ENCODE data around the gene LMAN2.
"Not testable (repeated sequence)": the region's sequence is repeated elsewhere in the genome, so short reads cannot be mapped to it uniquely, and the experiment has no call there.

LMAN2 gene

DNA sequence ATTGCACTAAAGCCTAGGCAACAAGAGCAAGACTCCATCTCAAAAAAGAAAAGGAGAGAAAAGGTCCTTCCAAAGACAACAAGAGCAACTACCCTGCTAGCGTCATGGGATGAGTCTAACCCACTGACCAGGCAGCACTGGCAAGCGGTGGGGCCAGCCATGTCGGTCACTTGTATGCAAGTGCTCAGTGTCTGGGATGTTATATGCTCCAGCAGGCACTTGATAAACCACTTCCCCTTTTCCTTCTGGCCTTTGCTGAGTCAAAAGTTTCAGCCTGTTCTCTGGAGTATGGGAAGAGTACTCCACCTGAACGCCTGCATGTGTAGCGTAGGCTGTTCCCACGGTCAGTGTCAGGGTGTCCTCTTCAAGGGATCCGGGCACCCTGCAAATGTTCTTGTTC lies 30.6 kb downstream of the LMAN2 start:
- DNase-seq, result no peak

DNA sequence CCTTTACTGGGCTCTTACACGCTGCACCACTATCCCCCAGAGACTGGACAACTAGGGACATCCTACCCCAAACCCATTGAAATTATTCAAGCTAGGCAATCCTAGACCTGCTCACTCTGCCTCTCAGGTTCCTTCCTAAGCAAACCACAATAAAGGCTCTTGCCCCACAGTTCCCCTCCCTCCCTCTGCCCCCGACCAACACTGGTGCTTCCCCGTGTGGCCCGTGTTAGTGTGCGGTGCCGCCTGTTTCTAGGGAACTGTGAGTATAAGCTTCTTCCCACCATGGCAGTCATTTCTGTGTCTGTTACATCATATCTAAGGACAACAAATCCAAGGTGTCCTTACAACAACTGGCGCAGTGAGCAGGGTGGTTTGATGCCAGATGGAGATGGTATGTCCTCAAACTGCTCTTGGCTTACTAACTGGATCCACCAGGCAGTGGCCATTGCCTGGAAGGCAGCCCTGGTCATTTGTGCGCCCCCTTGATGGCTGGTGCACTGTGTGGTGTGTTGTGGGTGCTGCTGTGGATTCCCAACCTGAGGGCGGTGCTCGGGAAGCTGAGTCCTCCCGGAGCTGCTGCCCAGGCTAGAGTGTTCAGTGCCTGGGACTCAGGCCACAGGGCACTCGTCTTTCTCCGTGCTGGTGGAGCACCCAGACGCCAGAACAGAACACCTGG lies 31.4 kb downstream of the LMAN2 start:
- no peak for DNase-seq

DNA sequence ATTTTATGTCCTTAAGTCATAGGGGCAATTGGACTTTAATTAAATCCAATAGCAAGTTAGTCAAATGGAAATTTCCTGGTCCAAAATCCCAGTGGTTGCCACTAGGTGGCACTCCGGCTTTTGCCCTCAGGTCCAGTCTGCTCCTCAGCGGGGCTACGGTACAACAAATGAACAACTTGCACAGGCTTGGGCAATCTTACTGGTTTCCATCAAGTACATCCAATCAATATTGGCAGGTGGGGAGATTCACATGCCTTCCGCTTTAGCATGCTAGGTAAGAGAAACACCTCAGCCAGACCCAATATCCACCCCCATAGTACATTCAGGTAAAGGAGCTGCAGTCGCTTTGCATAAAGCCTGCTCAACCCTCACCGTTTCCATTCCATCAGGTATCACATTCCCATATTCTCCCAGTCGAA lies 33.5 kb downstream of the LMAN2 start:
- DNase-seq, result peak; percentile 61

DNA sequence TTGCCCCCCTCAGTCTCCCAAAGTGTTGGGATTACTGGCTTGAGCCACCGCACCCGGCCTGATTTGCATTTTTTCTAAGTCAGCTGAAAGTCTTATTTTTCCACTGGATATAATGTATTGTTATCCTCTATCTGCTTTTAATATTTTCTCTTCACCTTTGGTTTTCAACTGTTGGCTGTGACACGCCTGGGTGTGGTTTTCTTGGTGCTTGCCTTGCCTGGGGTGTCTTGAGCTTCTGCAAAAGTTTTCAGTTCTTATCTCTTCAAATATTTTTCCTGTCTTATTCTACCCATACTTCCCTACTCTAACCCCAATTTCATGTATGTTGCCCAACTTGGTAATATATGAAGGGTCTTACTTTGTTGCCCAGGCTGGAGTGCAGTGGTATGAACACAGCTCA lies 35.5 kb downstream of the LMAN2 start:
- DNase-seq, result no peak

DNA sequence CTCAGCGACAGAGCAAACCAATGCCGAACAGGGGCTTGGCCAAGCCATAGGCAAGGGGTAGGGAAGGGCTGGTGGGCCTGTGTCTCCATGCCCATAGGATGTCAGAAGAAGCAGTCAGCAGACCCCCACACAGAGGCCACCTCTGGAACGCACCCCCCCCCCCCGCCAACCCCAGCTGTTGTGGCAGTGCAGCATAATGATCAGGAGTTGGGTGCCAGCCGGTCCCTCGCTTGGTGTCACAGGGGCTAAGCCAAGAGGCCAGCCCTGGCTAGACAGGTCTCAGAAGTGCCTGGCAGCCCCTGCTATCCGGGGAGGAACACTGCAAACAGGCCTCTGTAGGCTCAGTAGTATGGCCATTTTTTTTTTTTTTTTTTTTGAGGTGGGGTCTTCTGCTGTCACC lies 36.1 kb downstream of the LMAN2 start:
- DNase-seq, result no peak

DNA sequence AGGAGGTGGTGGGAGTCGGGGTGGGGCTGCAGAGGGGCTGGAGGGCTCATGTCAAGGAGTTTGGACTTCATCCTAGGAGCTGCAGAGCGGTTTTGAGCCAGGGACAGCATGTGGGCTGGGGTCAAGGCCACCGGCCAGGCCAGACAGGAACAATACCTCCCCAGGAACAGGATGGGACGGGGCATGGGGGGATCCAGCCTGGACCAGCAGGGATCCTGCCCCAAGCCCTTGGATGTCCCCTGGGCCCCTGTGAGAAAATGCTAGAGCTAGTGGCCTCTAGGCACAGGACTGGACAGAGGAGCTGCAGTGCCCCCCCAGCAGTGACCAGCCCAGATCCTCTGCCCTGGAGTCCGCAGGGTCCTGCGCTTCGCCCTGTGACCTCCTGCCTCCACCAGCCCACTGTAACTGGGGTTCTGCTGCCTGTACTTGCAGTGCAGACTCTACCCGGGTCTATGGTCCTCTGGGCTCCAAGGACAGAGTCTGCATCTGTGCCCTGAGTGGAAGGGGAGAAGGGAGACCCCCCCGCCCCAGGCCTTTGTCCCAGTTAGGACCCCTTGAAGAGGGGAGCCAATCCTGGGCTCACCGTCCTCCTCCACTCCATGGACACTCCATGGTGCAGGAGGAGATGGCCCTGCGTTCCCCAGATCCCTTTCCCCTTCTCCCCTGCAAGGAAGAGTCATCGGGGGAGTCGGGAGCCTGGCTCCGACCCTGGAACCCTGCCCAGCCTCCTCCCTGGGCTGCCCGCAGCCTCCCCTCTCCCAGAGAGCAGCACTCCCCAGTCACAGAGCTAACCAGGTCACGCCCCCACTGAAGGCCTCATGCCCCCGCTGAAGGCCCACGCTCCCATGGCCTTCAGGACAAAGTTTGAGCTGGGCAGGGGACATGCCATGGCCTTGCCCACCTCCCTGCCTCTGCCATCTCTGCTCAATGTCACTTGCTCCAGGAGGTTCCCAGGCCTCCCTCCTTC lies 36.8 kb downstream of the LMAN2 start:
- no peak for DNase-seq

DNA sequence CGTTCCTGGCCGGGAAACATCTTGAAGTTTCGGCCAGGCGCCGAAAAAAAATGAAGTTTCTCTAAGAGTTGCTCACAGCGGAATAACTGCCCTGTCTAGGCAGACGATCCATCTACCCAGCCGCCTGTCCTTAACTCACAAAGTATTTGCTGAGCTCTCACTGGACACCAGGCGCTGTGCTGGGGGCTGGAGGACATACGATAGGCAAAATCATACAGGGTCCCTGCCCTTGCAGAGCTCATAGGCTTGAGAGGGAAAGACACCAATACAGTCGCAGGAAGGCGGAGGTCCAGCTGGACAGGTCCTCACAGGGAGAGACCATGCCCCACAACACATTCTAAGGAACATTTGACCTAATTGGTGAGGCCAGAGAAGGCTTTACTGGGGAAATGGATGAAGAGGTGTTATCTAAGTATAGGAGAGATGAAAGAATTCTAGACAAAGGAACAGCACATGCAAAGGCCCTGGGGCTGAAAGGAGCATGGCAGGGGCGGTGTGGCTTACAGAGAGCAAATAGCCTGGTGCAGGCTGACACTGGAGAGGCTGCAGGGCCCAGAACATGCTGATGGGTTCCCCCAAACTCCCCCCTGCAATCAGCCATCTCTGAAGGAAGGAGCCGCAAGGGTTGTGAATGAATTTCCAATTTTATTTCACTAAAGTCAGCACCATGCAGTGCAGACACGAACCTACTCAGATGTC lies 37.8 kb downstream of the LMAN2 start:
- no peak for DNase-seq

DNA sequence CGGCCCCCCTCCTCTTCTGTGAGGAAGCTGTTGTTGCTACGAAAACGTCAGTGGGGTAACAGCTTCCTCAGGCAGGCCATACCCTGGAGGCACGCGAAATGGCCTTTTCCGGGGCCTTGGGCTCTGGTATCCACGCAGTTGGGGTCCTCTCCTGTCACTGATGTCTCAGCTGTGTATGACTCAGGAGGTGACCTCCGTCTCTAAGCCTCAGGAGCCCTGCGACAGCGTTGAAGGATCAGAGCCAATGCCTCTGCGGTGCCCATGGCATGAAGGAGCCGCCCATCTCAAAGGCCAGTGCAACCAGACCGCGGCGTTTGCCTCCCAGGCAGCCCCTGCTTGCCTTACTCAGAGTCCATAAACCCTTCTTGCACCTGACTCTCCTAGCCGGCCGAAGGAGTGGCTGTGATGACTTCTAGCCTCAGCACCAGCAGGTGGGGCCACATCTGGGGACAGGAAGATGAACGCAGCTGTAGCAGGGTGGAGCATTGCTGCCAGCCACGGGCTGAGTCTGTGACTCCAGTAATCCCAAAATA lies 38.8 kb downstream of the LMAN2 start:
- DNase-seq, result no peak

DNA sequence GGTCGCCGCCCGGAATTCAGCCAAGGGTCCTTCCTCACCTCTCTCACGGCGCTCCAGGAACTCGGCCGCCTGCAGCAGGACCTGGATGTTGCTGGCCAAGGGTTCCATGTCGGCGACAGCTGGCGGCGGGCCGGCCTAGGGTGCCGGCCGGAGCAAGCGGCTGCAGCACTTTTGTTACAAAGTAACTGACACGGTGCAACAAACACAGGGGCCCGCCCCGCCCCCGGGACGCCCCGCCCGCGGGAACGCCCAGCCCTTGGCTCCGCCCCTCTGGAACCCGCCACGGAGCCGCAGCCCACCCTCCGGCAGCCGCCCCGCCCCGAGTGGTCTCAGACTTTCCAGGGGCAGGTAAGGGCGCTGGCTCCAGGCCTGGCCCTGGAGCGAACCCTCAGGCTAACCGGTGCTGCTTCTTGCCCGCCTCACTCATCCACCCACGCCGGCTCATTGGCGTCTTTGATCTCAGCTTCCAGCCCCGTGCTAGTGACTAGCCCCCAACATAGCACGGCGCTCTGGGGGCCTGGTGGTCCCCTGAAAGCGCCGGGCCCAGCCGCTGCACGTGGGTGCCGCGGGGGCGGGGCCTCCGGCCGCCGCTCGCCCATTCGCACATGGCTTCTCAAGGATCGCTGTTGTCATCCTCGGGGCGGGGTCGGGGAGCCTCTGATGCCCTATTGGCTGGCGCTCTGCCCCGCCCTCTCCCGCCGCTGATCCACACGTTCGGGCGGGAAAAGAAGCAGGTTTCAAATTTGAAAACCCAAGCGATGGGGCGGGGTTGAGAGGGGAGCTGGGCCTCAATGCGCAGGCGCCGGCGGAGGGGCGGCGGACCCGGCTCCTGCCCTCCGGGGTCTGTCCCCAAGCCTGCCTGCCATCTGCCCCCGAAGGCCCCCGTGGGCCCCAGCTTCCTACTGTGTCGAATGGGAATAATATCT lies 39.5 kb downstream of the LMAN2 start, which contains the start of gene MXD3:
Gene MXD3, minus strand, starts transcription at position 176 of the 926 bp plus-strand sequence. Its CDS starts 68 bp downstream, at position 108.
- DNase-seq, result peak; percentile 96

DNA sequence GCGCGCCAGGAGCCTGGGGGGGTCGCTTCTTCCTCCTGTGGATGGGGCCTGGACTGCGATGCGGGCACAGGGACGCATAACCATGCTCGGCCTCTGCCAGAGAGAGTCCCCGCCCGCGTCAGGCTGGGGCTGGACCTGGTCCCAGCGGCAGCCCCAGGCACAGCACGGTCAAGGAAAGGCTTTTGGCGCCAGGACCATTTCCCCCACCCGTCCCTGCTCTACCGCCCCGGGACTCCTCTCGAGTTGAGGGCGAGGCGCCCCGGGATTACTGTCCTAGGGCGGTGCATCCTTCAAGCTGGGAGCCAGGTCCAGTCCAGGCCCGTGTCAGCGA lies 40.1 kb downstream of the LMAN2 start:
- DNase-seq, result no peak

DNA sequence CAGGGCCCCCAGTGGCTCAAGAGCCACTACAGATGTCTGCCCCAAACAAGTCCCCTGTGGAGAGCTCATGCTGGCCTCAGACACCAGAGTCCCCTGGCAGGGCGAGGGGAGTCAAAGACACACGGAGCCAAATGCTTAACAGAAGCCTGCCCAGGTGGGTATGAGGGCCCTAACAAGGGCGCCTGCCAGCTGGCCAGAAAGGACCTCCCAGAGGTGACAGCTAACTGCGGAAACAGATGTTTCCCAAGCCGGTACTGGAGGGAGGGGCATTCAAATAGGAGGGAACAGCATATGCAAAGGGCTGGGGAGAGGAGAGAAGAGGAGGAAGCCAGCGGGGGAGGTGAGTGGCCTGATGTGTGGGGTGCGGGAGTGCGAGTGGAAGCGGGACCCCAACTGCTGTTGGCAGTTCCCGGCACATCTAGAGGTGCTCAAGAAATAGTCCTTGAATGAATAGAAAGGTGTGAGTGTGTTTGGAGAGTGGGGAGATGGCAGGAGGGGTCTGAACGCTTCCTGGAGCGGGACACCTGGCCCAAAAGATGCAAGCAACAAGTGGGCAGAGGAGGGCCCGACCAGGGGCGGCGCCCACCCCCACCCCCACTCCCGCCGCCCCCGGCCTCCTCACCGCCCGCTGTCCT lies 40.6 kb downstream of the LMAN2 start:
- no peak for DNase-seq

DNA sequence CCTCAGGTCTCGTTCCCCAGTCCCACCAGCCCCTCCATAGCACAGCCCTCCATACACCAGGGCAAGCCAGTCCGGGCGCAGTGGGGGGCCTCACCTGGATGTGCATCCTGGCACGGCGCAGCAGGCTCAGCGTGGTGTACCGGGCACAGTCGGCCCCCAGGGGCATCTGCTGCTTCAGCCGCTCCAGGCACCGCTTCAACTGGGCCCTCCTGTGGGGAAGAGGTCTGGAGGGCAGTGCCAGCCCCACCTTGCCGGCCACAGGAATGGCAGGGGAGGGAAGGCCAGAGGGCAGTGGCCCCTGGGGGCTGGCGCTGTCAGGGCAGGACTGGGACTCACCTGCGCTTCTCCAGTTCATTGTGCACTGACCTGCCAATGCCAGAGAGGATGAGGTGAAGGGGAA lies 41.1 kb downstream of the LMAN2 start:
- DNase-seq, result no peak

DNA sequence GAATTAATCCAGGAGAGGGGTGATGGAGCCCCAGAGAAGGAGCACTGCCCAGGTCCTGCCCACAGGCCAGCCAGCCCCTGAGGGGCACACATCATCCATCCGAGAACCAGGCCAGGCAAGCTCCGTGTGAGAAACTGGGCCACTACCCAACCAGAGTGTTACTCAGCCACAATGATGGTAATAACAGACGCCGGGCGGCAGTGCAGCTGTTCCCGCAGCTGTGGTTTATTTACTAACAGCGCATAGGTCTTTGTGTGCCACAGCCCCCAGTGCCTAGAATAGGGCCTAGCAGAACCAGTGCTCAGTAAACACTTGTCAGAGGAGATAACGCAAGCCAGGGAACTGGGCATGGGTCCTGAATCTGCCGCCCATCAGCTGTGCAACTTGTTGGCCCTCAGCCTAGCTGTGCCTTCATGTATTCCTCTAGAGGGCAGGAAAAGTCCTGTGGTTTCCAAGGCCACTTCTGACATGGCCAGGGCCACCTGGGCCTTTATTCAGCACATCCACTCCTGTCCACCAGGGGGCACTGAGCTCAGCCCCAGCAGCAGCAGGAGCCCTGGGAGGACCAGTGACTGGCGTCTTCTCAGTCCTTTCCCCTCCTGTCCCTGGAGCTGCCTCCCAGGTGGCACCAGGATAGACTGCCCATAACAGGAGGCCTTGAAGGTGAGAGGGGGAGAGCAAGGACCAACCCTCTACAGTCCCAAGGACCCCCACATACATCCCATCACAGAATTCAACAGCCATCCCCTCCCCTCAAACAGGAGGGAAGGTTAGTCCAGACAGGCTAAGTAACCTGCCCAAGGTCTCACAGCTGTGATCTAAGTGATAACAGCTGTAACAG lies 41.9 kb downstream of the LMAN2 start:
- DNase-seq, result no peak

DNA sequence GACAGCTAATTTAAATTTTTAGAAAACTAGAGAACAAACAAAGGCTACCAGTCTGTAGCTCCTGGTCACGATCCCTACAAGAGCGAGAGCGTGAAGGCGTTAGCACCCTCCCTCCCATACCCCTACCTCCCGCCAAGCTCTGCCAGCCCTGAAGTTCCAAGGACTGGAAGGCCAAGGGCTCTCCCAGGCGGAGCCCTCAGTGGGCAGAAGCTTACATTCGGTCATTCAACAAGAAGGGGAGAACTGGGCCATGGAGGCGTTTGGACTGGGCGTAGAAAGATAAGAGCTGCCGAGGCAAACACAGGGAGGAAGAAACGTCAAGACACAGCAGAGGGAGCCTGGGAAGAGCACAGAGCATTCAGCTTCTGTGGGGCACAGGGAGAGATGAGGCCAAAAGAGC lies 42.7 kb downstream of the LMAN2 start:
- no peak for DNase-seq

DNA sequence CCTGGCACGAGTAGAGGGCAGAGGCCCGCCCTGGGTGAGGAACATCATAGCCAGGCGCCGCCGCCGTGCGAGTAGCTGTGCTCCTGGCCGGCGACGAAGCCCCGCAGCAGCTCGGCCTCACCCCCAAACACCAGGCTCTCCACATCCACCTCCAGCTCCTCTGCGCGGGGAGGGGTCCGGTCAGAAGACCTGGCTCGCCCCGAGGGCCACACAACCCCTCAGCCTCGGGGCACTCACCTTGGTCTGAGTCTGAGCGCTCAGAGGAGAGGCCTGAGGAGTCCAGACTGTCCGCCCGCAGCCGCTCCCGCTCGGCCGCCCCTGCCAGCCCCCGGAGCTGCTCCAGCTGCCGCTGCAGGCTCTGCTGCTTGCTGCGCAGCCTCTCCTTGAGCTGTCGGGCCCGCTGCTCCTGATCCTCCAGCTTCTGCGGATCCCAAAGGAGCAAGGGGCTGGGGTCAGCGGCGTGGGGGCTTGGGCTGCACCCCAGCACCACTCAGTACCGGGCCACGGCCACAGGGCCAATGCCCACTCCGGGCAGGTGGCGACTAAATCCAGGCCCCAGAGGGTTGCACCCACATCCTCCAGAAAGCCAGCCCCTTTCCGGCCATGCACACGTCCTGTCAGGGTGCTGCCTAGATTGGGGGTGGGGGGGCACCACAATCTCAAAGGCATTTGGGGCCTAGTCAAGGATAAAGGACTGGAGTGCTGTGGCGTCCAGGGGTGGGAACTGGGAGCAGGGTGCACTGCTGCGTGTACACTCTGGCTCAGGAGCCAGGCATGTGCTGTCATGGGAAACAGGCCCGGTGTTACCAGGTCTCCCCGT lies 43.7 kb downstream of the LMAN2 start:
- DNase-seq, result no peak

DNA sequence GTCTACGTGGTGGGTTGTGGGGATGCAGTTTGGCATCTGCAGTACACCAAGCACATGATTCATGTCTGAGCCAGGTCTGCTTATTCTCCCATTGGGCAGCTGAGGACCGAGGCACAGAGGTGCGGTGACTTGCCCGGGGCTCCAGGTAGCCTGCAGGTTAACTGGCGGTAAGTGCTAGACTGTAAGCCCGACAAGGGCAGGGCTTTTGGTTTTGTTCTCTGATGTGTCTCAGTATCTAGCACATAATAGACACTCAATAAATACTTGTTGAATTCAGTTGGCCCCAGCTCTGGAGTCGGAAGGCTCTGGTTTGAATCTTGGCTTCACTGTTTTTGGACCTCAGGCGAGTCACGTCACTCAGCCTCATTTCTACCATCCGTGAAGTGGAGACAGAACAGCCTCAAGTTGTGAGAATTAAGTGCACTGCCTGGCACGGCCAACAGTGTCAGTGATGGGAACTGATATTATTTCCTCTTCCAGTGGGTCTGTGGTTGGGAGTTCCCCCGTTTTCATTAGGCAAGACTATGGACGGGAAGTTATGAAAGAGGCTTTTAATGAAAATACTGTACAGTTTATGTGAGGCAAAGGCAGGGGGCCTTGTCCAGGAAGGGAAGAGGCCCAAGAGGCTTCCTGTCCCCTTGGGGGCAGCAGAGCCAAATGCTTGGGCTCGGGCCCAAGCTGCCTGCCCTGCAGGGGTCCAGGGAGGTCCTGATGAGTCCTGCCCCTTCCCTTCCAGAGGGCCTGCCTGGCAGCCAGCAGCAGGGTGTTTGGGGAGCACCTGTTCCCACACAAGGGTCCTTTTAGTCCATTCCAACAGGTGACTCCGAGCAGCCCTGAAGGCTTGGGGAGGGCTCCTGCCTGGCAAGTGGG lies 44.6 kb downstream of the LMAN2 start:
- DNase-seq, result no peak

DNA sequence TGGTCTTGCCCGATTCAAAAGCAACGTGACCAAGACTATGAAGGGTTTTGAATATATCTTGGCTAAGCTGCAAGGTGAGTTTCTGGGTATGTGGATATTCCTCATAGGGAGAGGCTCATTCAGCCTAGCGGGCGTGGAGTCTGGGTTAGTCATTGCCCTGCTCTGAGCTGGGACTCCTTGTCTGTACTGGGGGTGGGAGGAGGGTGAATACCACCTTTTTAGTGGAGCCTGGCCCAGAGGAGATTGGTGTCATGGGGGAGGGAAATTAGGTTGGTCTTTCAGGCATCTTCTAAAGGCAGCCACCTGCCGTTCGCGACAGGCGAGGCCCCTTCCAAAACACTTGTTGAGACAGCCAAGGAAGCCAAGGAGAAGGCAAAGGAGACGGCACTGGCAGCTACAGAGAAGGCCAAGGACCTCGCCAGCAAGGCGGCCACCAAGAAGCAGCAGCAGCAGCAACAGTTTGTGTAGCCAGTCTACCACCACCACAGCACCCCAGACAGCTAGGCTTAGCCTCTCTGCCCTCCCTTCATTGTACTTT lies 45.3 kb downstream of the LMAN2 start:
- not testable (repeated sequence) for DNase-seq

DNA sequence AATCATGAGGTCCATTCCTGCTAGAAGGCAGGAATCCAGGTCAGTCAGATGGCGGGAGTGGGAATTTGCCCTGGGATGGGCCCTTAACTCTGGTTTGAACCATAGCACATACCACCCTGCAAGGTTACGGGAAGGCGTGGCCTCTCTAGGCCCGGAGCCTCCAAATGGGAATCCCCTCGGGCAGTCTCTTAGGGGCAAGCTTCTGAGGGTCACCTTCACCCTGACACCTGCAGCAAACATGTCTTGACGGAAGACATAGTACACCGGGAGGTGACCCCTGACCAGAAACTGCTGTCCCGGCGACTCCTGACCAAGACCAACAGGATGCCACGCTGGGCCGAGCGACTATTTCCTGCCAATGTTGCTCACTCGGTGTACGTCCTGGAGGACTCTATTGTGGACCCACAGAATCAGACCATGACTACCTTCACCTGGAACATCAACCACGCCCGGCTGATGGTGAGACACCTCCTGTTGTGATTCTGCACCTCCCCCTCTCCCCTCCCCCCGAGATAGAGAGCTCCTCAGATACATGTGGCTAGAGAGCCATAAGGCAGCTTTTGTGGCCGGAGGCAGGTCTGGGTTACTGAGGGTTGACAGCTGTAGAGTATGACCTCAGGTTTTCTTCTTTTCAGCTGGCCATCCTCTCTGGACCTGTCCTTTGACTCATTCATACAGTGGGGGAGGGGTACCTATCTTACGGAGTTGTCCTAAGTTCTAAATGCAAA lies 46.9 kb downstream of the LMAN2 start:
- DNase-seq, result no peak

Measured in KG1 (cell line).